Subcutaneous adipose tissue (tissue), 4 donors: ENCODE measurements around the gene LCN9. TPM values are rescaled to one million over a fixed set of nuclear protein-coding genes. Genes with fewer than 3 reads are reported as not detected.

Experiments used
- CTCF ChIP-seq: fragments of 450-650 bp; IDR thresholded peaks from one replicate; pipeline ENCODE4 v1.5.1; 2016; ENCODE audit warnings: low read depth, mild to moderate bottlenecking, control low read depth, antibody characterized with exemption, moderate library complexity
- total RNA-seq, 4 donors: library from RNA; depleted of rRNA; stranded (reverse); fragments of >200 nt; gene quantifications; one replicate each; pipeline ENCODE4 v1.1.0, GENCODE V29; 2016

LCN9 gene
- total RNA-seq, 4 donors from 2014 or later = not detected

GRCh38 chr9:135663857-135664256 lies 748 bp downstream of the LCN9 start:
- TF ChIP-seq CTCF = no peak

GRCh38 chr9:135664266-135664665 lies 1.2 kb downstream of the LCN9 start:
- TF ChIP-seq CTCF = no peak

GRCh38 chr9:135664801-135665794 lies 2.0 kb downstream of the LCN9 start:
- TF ChIP-seq CTCF = no peak

GRCh38 chr9:135665795-135666189 lies 2.7 kb downstream of the LCN9 start:
- no peak for TF ChIP-seq CTCF

GRCh38 chr9:135666534-135667462 lies 3.7 kb downstream of the LCN9 start:
- no peak for TF ChIP-seq CTCF

GRCh38 chr9:135667463-135668001 lies 4.4 kb downstream of the LCN9 start:
- TF ChIP-seq CTCF = no peak
